Caco-2 (cell line): Measurements from ENCODE around the gene CPT1B. TPM values are rescaled to one million over a fixed set of nuclear protein-coding genes. Genes with fewer than 3 reads are reported as not detected.

Source experiments
- BruUV-seq: library from RNA; stranded (reverse); fragments of 400-500 nt; replicated peaks from 2 replicates; lab custom pipeline; 2021; lab: Mats Ljungman, UMichigan
- CTCF ChIA-PET: fragments of 300-600 bp; sonication (Branson Sonifier 250); formaldehyde crosslinking; loops from one replicate; lab custom pipeline; 2022; ENCODE audit warnings: antibody characterized with exemption; lab: Charles Lee
- POLR2A ChIA-PET: fragments of 300-600 bp; sonication (Branson Sonifier 250); formaldehyde crosslinking; loops from one replicate; lab custom pipeline; 2022; ENCODE audit warnings: antibody characterized with exemption; lab: Charles Lee
- DNase-seq, 2 experiments: peaks; one replicate each; pipeline versions ENCODE4 v3.0.0 to v3.0.0-alpha.2; 2020 to 2022
- H3K27me3 ChIP-seq: replicated peaks from 2 replicates; pipeline ENCODE4 v1.6.0; 2011; ENCODE audit warnings: low read length; ENCODE audit not compliant: control insufficient read depth, insufficient read depth
- H3K36me3 ChIP-seq: 2 replicates; pipeline ENCODE4 v1.5.1; 2011; ENCODE audit warnings: low read length; ENCODE audit not compliant: control insufficient read depth, insufficient read depth
- H3K4me1 ChIP-seq: fragments of 250-450 bp; sonication (Bioruptor Pico); 2 replicates; pipeline ENCODE4 v1.5.1; 2020; ENCODE audit warnings: mild to moderate bottlenecking
- H3K4me3 ChIP-seq: 2 replicates; pipeline ENCODE4 v1.5.1; 2011; ENCODE audit warnings: low read depth, mild to moderate bottlenecking, control low read depth, low read length
- H3K9me3 ChIP-seq: fragments of 250-450 bp; sonication (Bioruptor Pico); 2 replicates; pipeline ENCODE4 v1.5.1; 2020; ENCODE audit warnings: mild to moderate bottlenecking, moderate library complexity
- H3K27ac Mint-ChIP-seq: one replicate; pipeline ENCODE4 v1.8.0; 2022; ENCODE audit warnings: mixed read lengths; ENCODE audit not compliant: unreplicated experiment
- H3K27me3 Mint-ChIP-seq: one replicate; pipeline ENCODE4 v1.8.0; 2022; ENCODE audit warnings: mixed read lengths; ENCODE audit not compliant: insufficient read depth, unreplicated experiment
- H3K36me3 Mint-ChIP-seq: one replicate; pipeline ENCODE4 v1.8.0; 2022; ENCODE audit warnings: mild to moderate bottlenecking, mixed read lengths; ENCODE audit not compliant: insufficient read depth, unreplicated experiment
- H3K4me1 Mint-ChIP-seq: one replicate; pipeline ENCODE4 v1.8.0; 2022; ENCODE audit warnings: low read depth, mixed read lengths; ENCODE audit not compliant: unreplicated experiment
- H3K4me3 Mint-ChIP-seq: one replicate; pipeline ENCODE4 v1.8.0; 2022; ENCODE audit warnings: mild to moderate bottlenecking, moderate library complexity, mixed read lengths; ENCODE audit not compliant: unreplicated experiment
- H3K9me3 Mint-ChIP-seq: one replicate; pipeline ENCODE4 v1.8.0; 2022; ENCODE audit warnings: mixed read lengths; ENCODE audit not compliant: unreplicated experiment
- intact Hi-C: fragments of 100-400 bp; cut with micrococcal nuclease; formaldehyde crosslinking; loops from one replicate; pipeline ENCODE4 v1.10.0; 2022; ENCODE audit not compliant: unreplicated experiment
- total RNA-seq: library from RNA; stranded (reverse); gene quantifications from 2 replicates; pipeline ENCODE4 v1.2.3, GENCODE V29; 2022
- TF ChIP-seq, protein P1 (sequence below), 2 experiments: fragments of 200-600 bp in 1 of 2; IDR thresholded peaks; 1 replicate in 1 of 2; 2 replicates in 1 of 2; pipeline versions ENCODE4 v1.5.1 to v1.8.0; 2011 to 2022; ENCODE audit warnings: antibody characterized with exemption in 1 of 2, control low read depth in 1 of 2, inconsistent platforms in 1 of 2, low read depth in 1 of 2, low read length in 1 of 2, mild to moderate bottlenecking in 1 of 2, moderate library complexity in 1 of 2; ENCODE audit not compliant: insufficient read depth in 1 of 2, severe bottlenecking in 1 of 2, unreplicated experiment in 1 of 2

CPT1B gene
- total RNA-seq, 1 experiment from 2014 or later: 19.8 TPM

DNA sequence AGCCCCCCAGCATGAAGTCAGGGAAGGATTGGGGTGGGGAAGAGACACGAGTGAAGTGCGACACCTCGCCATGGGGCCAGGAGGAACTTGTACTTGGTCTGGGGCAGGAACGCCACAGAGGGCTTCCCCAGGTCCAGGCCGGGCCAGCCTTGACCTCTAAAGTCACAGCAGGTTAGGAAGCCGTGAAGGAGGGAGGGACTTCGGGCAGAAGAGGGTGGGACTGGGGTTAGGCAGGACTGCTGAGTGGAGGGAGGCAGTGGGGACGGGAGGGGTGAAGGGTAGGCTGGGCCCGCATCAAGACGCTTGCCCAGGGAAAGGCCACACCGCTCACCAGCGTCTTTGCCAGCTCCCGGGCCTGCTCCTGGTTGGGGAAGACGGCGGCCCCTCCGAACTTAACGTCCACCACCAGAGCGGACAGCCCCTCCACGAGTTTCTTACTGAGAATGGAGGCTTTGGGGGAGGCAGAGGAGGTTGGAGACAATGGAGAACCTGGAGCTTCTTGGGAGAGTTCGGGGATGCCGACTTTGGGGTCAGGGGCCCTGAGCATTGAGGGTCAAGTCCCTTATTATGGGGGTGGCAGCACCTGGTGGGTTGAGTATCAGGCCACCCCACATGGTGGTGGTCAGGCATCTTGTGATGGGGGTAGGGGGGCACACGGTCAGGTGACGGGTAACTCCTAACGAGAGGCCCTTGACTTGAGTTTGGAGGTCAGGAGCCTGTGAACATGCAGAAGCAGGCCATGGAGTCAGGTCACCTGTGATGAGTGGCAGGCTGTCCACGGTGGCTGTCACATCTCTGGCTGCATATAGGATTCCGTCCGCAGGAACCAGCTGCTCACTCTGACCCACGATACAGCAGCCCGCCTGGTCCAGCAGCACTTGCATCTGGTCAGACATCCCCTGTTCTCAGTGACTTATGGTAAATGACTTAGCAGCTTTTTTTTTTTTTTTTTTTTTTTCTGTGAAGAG, 51.1 kb downstream of the CPT1B start:
- TSS peak; percentile 8 for BruUV-seq

DNA sequence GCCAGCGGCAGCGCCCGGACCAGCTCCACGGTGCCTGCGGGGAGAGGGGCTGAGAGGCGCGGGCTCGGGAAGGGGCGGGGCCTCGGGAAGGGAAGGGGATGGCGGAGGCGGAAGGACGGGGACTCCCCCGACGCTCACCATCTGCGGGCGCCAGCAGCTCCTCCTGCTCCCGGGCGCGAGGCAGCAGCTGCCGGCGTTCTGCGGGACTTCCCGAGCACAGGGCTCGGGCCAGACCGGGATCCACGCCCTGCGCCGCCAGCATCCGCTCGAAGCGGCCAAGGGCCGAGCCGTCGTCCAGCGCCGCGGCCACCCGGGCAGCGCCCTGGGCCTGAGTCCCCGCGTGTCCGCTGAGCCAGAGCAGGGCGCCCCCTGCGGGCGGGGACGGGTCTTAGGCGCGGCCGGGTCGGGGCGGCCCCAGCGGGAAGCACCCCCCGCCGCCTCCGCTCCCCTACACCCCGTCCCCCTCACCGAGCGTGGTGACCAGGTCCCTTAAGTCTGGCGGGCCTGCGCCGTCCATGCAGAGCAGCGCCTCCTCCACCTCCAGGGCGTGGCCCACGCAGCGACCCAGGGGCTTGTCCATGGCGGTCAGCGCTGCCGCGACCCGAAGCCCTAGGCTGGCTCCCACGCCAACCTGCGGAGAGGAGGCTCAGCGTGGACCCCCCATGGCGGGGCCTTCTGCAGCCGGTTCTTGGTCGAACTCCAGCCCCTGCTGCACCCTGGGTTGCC, 52.0 kb downstream of the CPT1B start:
- Mint-ChIP-seq H3K4me1 (peaks cover 14% of the 10 kb centered on the region), H3K36me3 (peaks cover 48% of the 10 kb centered on the region), H3K9me3 (no peaks in the 10 kb centered on the region), H3K27me3 (no peaks in the 10 kb centered on the region), H3K27ac (peak overlapping the region; percentile 69), H3K4me3 (peak overlapping the region; percentile 89)
- Histone ChIP-seq H3K9me3 (no peaks in the 10 kb centered on the region), H3K36me3 (no peaks in the 10 kb centered on the region), H3K4me1 (peaks cover 20% of the 10 kb centered on the region), H3K4me3 (peak overlapping the region; percentile 87), H3K27me3 (no peaks in the 10 kb centered on the region)
- DNase-seq: peak; percentile 83
- ChIA-PET CTCF (interaction anchor here (0.6 to 3.2 kb wide), 18 partner anchors 9 to 416 kb away, joined by 3 to 43 read pairs (median 4); partner anchors contain the start of genes ARSA, CHKB, LMF2 and NCAPH2), POLR2A (interaction anchor here (0.6 to 2.5 kb wide), 11 partner anchors 12 to 219 kb away, joined by 3 to 71 read pairs (median 4); partner anchors contain the start of genes ADM2, KLHDC7B, LMF2 and NCAPH2)
- no TSS peak for BruUV-seq
- TF ChIP-seq, protein P1, sequence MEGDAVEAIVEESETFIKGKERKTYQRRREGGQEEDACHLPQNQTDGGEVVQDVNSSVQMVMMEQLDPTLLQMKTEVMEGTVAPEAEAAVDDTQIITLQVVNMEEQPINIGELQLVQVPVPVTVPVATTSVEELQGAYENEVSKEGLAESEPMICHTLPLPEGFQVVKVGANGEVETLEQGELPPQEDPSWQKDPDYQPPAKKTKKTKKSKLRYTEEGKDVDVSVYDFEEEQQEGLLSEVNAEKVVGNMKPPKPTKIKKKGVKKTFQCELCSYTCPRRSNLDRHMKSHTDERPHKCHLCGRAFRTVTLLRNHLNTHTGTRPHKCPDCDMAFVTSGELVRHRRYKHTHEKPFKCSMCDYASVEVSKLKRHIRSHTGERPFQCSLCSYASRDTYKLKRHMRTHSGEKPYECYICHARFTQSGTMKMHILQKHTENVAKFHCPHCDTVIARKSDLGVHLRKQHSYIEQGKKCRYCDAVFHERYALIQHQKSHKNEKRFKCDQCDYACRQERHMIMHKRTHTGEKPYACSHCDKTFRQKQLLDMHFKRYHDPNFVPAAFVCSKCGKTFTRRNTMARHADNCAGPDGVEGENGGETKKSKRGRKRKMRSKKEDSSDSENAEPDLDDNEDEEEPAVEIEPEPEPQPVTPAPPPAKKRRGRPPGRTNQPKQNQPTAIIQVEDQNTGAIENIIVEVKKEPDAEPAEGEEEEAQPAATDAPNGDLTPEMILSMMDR (IDR thresholded peaks at IDR 0.05; ENCODE audit: insufficient read depth in 1 of 2, low read depth in 1 of 2, low read length in 1 of 2, severe bottlenecking in 1 of 2, unreplicated experiment in 1 of 2): peak in 1 of 2 experiments; percentile 32
- intact Hi-C loops: loop anchor here (5.0 kb wide), 1 partner anchor 56 kb away; the partner anchor contains the start of gene CHKB

More for the DNA sequence above, 51.1 kb downstream of the CPT1B start:
- Mint-ChIP-seq H3K4me3 (peak overlapping the region; percentile 89), H3K27me3 (no peaks in the 10 kb centered on the region), H3K4me1 (peaks cover 14% of the 10 kb centered on the region), H3K9me3 (no peaks in the 10 kb centered on the region), H3K36me3 (peaks cover 53% of the 10 kb centered on the region), H3K27ac (peak overlapping the region; percentile 69)
- ChIA-PET CTCF (interaction anchor here (0.6 to 1.4 kb wide), 2 partner anchors 9 to 19 kb away, joined by 3 to 4 read pairs; partner anchors contain the start of genes LMF2 and NCAPH2), POLR2A (interaction anchor here (0.6 kb wide), 1 partner anchor 101 kb away, joined by 5 read pairs; no protein-coding TSS in a partner anchor)
- intact Hi-C loops: loop anchor here (5.0 kb wide), 1 partner anchor 55 kb away; the partner anchor contains the start of gene CHKB
- Histone ChIP-seq H3K36me3 (no peaks in the 10 kb centered on the region), H3K9me3 (no peaks in the 10 kb centered on the region), H3K4me1 (peaks cover 20% of the 10 kb centered on the region), H3K27me3 (no peaks in the 10 kb centered on the region), H3K4me3 (peak overlapping the region; percentile 87)
- TF ChIP-seq, protein P1 (IDR thresholded peaks at IDR 0.05; ENCODE audit: insufficient read depth in 1 of 2, low read depth in 1 of 2, low read length in 1 of 2, severe bottlenecking in 1 of 2, unreplicated experiment in 1 of 2): no peak
- DNase-seq: peak; percentile 62 to 71
